Panc1 (cell line): ENCODE data around the gene TOP1. TPM values are rescaled to one million over a fixed set of nuclear protein-coding genes. Genes with fewer than 3 reads are reported as not detected.

ENCODE experiments used
- ATAC-seq: fragments of 200-7000 bp; cut with Tn5 transposase; 2 replicates; pipeline ENCODE4 v1.9.1; 2020; ENCODE audit warnings: mild to moderate bottlenecking, moderate library complexity
- BruUV-seq: library from RNA; stranded (reverse); fragments of 400-500 nt; replicated peaks from 2 replicates; lab custom pipeline; 2021; lab: Mats Ljungman, UMichigan
- CTCF ChIA-PET: fragments of 300-600 bp; sonication (Branson Sonifier 250); formaldehyde crosslinking; loops from one replicate; lab custom pipeline; 2022; ENCODE audit warnings: antibody characterized with exemption; lab: Charles Lee
- POLR2A ChIA-PET: fragments of 300-600 bp; sonication (Branson Sonifier 250); formaldehyde crosslinking; loops from one replicate; lab custom pipeline; 2022; ENCODE audit warnings: antibody characterized with exemption; lab: Charles Lee
- DNase-seq: peaks from one replicate; pipeline ENCODE4 v3.0.0-alpha.2; 2010; ENCODE audit warnings: low read depth, low spot score
- H3K27ac ChIP-seq: 2 replicates; pipeline ENCODE4 v1.5.1; 2011; ENCODE audit warnings: mild to moderate bottlenecking, low read length, inconsistent platforms
- H3K27me3 ChIP-seq: fragments of 200-500 bp; sonication (Bioruptor generic); 2 replicates; pipeline ENCODE4 v1.6.0; 2014; ENCODE audit warnings: low read length, inconsistent platforms; ENCODE audit not compliant: control insufficient read depth, insufficient read depth
- H3K36me3 ChIP-seq: fragments of 200-500 bp; sonication (Bioruptor generic); 2 replicates; pipeline ENCODE4 v1.5.1; 2014; ENCODE audit warnings: inconsistent platforms, mild to moderate bottlenecking, low read length, moderate library complexity; ENCODE audit not compliant: control insufficient read depth, insufficient read depth
- H3K4me1 ChIP-seq: 2 replicates; pipeline ENCODE4 v1.5.1; 2011; ENCODE audit warnings: inconsistent platforms, mild to moderate bottlenecking, low read length, moderate library complexity; ENCODE audit not compliant: control insufficient read depth, insufficient read depth
- H3K4me3 ChIP-seq, 2 experiments: 2 replicates each; pipeline ENCODE4 v1.5.1; 2011 to 2012; ENCODE audit warnings: low read depth in 2 of 2, low read length in 2 of 2, mild to moderate bottlenecking in 2 of 2, inconsistent platforms in 1 of 2, moderate library complexity in 1 of 2
- H3K9me3 ChIP-seq: fragments of 200-500 bp; sonication (Bioruptor generic); 2 replicates; pipeline ENCODE4 v1.5.1; 2014; ENCODE audit warnings: low read depth, mild to moderate bottlenecking, inconsistent platforms, low read length, moderate library complexity; ENCODE audit not compliant: control insufficient read depth, insufficient read depth
- POLR2AphosphoS5 ChIP-seq: IDR thresholded peaks from 2 replicates; pipeline ENCODE4 v1.6.1; 2012; ENCODE audit warnings: mild to moderate bottlenecking, low read depth, low read length, moderate library complexity
- SIN3A ChIP-seq: IDR thresholded peaks from 2 replicates; pipeline ENCODE4 v1.6.1; 2012; ENCODE audit warnings: low read depth, mild to moderate bottlenecking, low read length, moderate library complexity, borderline replicate concordance; ENCODE audit not compliant: insufficient read depth
- TCF7L2 ChIP-seq: IDR thresholded peaks from 2 replicates; pipeline ENCODE4 v1.6.1; 2011; ENCODE audit warnings: mild to moderate bottlenecking, low read depth, low read length, inconsistent platforms
- in situ Hi-C: cut with HindIII; loops from 2 replicates; pipeline ENCODE4 v1.10.0; 2016; ENCODE audit warnings: low sequenced_read_pairs, low pct_unique_long_range_greater_than_20kb
- intact Hi-C: fragments of 100-400 bp; cut with micrococcal nuclease; formaldehyde crosslinking; loops from one replicate; pipeline ENCODE4 v1.10.0; 2022; ENCODE audit not compliant: unreplicated experiment
- total RNA-seq: library from RNA; stranded (reverse); gene quantifications from one replicate; pipeline ENCODE4 v1.2.1, GENCODE V29; 2021; ENCODE audit not compliant: unreplicated experiment
- TF ChIP-seq, protein P1 (sequence below): fragments of 450-650 bp; IDR thresholded peaks from 2 replicates; pipeline ENCODE4 v1.5.1; 2017; ENCODE audit warnings: mild to moderate bottlenecking
- TF ChIP-seq, protein P2 (sequence below), 2 experiments: IDR thresholded peaks; 2 replicates each; pipeline ENCODE4 v1.6.1; 2011 to 2012; ENCODE audit warnings: low read depth in 2 of 2, control low read depth in 1 of 2, low read length in 1 of 2, mild to moderate bottlenecking in 1 of 2, moderate library complexity in 1 of 2; ENCODE audit not compliant: insufficient read depth in 1 of 2

Gene TOP1
- total RNA-seq, 1 experiment from 2014 or later: 65.2 TPM

DNA sequence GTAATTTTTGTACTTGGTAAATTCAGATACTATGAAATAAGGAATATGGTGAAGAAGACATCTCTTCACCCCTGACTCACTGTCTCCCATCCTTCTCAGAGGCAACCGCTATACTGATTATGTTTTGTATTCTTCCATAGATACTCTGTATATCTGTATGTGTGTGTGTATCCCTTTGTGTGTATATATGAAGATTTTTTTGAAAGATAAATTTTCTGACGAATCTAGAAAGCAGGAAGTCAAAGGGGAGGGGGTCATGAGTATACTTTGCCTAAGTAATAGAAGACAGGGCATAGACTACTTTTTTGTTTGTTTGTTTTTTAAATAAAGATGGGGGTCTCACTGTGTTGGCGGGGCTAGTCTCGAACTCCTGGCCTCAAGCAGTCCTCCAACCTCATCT lies 48.2 kb downstream of the TOP1 start:
- ATAC-seq (no peak), DNase-seq (no peak)
- POLR2A ChIA-PET: no interaction called here
- in situ Hi-C loops (no loop called here), intact Hi-C loops (no loop called here)
- Histone ChIP-seq H3K36me3 (peaks cover 34% of the 10 kb centered on the region), H3K9me3 (no peaks in the 10 kb centered on the region), H3K4me3 (no peak overlapping the region), H3K4me1 (peaks cover 38% of the 10 kb centered on the region), H3K27me3 (no peaks in the 10 kb centered on the region), H3K27ac (no peak overlapping the region)
- BruUV-seq: no TSS peak
- CTCF ChIA-PET: no interaction called here
- TF ChIP-seq SIN3A: no peak
- TF ChIP-seq, protein P1, sequence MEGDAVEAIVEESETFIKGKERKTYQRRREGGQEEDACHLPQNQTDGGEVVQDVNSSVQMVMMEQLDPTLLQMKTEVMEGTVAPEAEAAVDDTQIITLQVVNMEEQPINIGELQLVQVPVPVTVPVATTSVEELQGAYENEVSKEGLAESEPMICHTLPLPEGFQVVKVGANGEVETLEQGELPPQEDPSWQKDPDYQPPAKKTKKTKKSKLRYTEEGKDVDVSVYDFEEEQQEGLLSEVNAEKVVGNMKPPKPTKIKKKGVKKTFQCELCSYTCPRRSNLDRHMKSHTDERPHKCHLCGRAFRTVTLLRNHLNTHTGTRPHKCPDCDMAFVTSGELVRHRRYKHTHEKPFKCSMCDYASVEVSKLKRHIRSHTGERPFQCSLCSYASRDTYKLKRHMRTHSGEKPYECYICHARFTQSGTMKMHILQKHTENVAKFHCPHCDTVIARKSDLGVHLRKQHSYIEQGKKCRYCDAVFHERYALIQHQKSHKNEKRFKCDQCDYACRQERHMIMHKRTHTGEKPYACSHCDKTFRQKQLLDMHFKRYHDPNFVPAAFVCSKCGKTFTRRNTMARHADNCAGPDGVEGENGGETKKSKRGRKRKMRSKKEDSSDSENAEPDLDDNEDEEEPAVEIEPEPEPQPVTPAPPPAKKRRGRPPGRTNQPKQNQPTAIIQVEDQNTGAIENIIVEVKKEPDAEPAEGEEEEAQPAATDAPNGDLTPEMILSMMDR: no peak

DNA sequence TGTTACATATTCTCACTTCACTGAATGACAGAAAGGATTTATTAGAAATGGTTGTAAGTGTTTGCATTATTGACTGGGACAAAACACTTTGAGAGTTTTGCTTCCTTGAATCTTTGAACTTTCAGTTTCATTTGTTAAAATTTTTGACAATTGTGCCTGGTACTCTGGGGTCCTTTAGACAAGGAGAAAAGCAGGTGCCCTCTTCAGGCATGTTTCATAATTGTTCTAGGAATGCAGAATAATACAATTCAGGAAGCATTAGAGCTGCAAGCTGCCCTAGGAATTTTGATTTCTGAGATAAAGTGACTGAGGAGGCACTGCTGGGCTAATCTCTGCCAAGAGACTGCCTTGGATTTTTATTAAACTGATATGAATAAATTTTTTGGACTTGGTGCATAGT lies 49.7 kb downstream of the TOP1 start:
- in situ Hi-C loops (no loop called here), intact Hi-C loops (no loop called here)
- CTCF ChIA-PET: interaction anchor here (0.5 to 1.6 kb wide), 2 partner anchors 87 to 240 kb away, joined by 3 to 11 read pairs; no protein-coding TSS in a partner anchor
- ATAC-seq (peak; percentile 72; the same call in 1 of the 2 replicates), DNase-seq (no peak)
- BruUV-seq: no TSS peak
- TF ChIP-seq, protein P1: peak; percentile 49; the same call in 1 of the 2 replicates
- TF ChIP-seq, protein P2, sequence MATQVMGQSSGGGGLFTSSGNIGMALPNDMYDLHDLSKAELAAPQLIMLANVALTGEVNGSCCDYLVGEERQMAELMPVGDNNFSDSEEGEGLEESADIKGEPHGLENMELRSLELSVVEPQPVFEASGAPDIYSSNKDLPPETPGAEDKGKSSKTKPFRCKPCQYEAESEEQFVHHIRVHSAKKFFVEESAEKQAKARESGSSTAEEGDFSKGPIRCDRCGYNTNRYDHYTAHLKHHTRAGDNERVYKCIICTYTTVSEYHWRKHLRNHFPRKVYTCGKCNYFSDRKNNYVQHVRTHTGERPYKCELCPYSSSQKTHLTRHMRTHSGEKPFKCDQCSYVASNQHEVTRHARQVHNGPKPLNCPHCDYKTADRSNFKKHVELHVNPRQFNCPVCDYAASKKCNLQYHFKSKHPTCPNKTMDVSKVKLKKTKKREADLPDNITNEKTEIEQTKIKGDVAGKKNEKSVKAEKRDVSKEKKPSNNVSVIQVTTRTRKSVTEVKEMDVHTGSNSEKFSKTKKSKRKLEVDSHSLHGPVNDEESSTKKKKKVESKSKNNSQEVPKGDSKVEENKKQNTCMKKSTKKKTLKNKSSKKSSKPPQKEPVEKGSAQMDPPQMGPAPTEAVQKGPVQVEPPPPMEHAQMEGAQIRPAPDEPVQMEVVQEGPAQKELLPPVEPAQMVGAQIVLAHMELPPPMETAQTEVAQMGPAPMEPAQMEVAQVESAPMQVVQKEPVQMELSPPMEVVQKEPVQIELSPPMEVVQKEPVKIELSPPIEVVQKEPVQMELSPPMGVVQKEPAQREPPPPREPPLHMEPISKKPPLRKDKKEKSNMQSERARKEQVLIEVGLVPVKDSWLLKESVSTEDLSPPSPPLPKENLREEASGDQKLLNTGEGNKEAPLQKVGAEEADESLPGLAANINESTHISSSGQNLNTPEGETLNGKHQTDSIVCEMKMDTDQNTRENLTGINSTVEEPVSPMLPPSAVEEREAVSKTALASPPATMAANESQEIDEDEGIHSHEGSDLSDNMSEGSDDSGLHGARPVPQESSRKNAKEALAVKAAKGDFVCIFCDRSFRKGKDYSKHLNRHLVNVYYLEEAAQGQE (IDR thresholded peaks at IDR 0.05; ENCODE audit: insufficient read depth in 1 of 2, low read depth in 2 of 2, low read length in 1 of 2): no peak
- TF ChIP-seq TCF7L2 (no peak), POLR2AphosphoS5 (no peak)
- Histone ChIP-seq H3K9me3 (no peaks in the 10 kb centered on the region), H3K36me3 (peaks cover 45% of the 10 kb centered on the region), H3K27ac (no peak overlapping the region), H3K4me1 (peaks cover 25% of the 10 kb centered on the region), H3K4me3 (no peak overlapping the region), H3K27me3 (no peaks in the 10 kb centered on the region)
- POLR2A ChIA-PET: no interaction called here
